CD14-positive monocyte (primary cell): ENCODE data around the gene BCKDHA. TPM values are rescaled to one million over a fixed set of nuclear protein-coding genes. Genes with fewer than 3 reads are reported as not detected.
"Not testable (repeated sequence)": the region's sequence is repeated elsewhere in the genome, so short reads cannot be mapped to it uniquely, and the experiment has no call there.

ENCODE experiments used
- DNase-seq, 3 donors: peaks; one replicate each; pipeline ENCODE4 v3.0.0-alpha.2; 2011 to 2022
- H2AFZ ChIP-seq: 2 replicates; pipeline ENCODE4 v1.6.0; 2012; ENCODE audit warnings: mild to moderate bottlenecking, low read depth, low read length, inconsistent platforms; ENCODE audit not compliant: insufficient read depth, poor library complexity, severe bottlenecking
- H3K27ac ChIP-seq, 2 donors: 1 replicate in 1 of 2; 2 replicates in 1 of 2; pipeline ENCODE4 v1.5.1; 2012 to 2013; ENCODE audit warnings: low read length in 2 of 2, control low read depth in 1 of 2, inconsistent platforms in 1 of 2, low read depth in 1 of 2, mild to moderate bottlenecking in 1 of 2
- H3K27me3 ChIP-seq, 2 donors: one replicate each; pipeline versions ENCODE4 v1.6.0 to v1.6.1; 2011 to 2013; ENCODE audit warnings: low read length in 2 of 2; ENCODE audit not compliant: control insufficient read depth in 2 of 2, insufficient read depth in 2 of 2
- H3K36me3 ChIP-seq, 2 donors: replicated peaks in 1 of 2; 1 replicate in 1 of 2; 2 replicates in 1 of 2; pipeline versions ENCODE4 v1.5.1 to v1.6.1; 2012 to 2013; ENCODE audit warnings: low read length in 2 of 2, control low read depth in 1 of 2, inconsistent platforms in 1 of 2, mild to moderate bottlenecking in 1 of 2; ENCODE audit not compliant: insufficient read depth in 2 of 2, control insufficient read depth in 1 of 2
- H3K4me1 ChIP-seq, 2 donors: 1 replicate in 1 of 2; 2 replicates in 1 of 2; pipeline versions ENCODE4 v1.5.1 to v1.6.1; 2012 to 2013; ENCODE audit warnings: low read length in 2 of 2, control low read depth in 1 of 2, inconsistent platforms in 1 of 2, mild to moderate bottlenecking in 1 of 2, moderate library complexity in 1 of 2; ENCODE audit not compliant: insufficient read depth in 2 of 2, control insufficient read depth in 1 of 2
- H3K4me2 ChIP-seq: replicated peaks from 2 replicates; pipeline ENCODE3; 2012; ENCODE audit warnings: low read length, moderate library complexity, mild to moderate bottlenecking; ENCODE audit not compliant: poor library complexity, severe bottlenecking; ENCODE audit errors: extremely low read depth
- H3K4me3 ChIP-seq, 3 experiments: fragments of 200-600 bp in 1 of 3; sonication (generic) in 1 of 3; replicated peaks in 1 of 3; 1 replicate in 2 of 3; 2 replicates in 1 of 3; pipeline ENCODE4 v1.5.1; 2011 to 2013; ENCODE audit warnings: low read length in 3 of 3, mild to moderate bottlenecking in 3 of 3, control low read depth in 2 of 3, low read depth in 2 of 3, inconsistent platforms in 1 of 3, moderate library complexity in 1 of 3
- H3K79me2 ChIP-seq: 2 replicates; pipeline ENCODE4 v1.6.0; 2012; ENCODE audit warnings: mild to moderate bottlenecking, control low read depth, inconsistent platforms, low read length, moderate library complexity; ENCODE audit not compliant: insufficient read depth
- H3K9ac ChIP-seq: 2 replicates; pipeline ENCODE4 v1.6.0; 2017; ENCODE audit warnings: low read length, mild to moderate bottlenecking; ENCODE audit not compliant: insufficient read depth, poor library complexity, severe bottlenecking
- H3K9me3 ChIP-seq, 2 donors: replicated peaks in 1 of 2; 1 replicate in 1 of 2; 2 replicates in 1 of 2; pipeline versions ENCODE4 v1.5.1 to v1.6.1; 2012 to 2013; ENCODE audit warnings: low read length in 2 of 2, control low read depth in 1 of 2; ENCODE audit not compliant: control insufficient read depth in 1 of 2, insufficient read depth in 1 of 2
- H4K20me1 ChIP-seq: 2 replicates; pipeline ENCODE4 v1.6.0; 2012; ENCODE audit warnings: mild to moderate bottlenecking, low read length, control low read depth, moderate library complexity; ENCODE audit not compliant: insufficient read depth
- H3K27ac Mint-ChIP-seq, 7 donors: one replicate each; pipeline ENCODE4 v1.8.0; 2020; ENCODE audit warnings: mild to moderate bottlenecking in 7 of 7, mixed read lengths in 7 of 7, moderate library complexity in 6 of 7, inconsistent platforms in 2 of 7
- H3K27me3 Mint-ChIP-seq, 3 donors: one replicate each; pipeline ENCODE4 v1.8.0; 2021 to 2022; ENCODE audit warnings: low read depth in 3 of 3, mild to moderate bottlenecking in 3 of 3, mixed read lengths in 3 of 3, moderate library complexity in 3 of 3, inconsistent platforms in 1 of 3
- H3K36me3 Mint-ChIP-seq, 2 donors: one replicate each; pipeline ENCODE4 v1.8.0; 2020; ENCODE audit warnings: mixed read lengths in 2 of 2, inconsistent platforms in 1 of 2, mild to moderate bottlenecking in 1 of 2
- H3K4me1 Mint-ChIP-seq: one replicate; pipeline ENCODE4 v1.8.0; 2020; ENCODE audit warnings: mild to moderate bottlenecking, mixed read lengths
- H3K4me3 Mint-ChIP-seq, 2 donors: one replicate each; pipeline ENCODE4 v1.8.0; 2020; ENCODE audit warnings: mild to moderate bottlenecking in 2 of 2, mixed read lengths in 2 of 2, moderate library complexity in 1 of 2
- H3K9me3 Mint-ChIP-seq, 7 donors: one replicate each; pipeline ENCODE4 v1.8.0; 2020 to 2022; ENCODE audit warnings: mixed read lengths in 7 of 7, mild to moderate bottlenecking in 6 of 7, moderate library complexity in 6 of 7, inconsistent platforms in 2 of 7
- CTCF ChIP-seq: fragments of 200-600 bp; IDR thresholded peaks from one replicate; pipeline ENCODE4 v1.8.0; 2022; ENCODE audit warnings: antibody characterized with exemption, mild to moderate bottlenecking
- WGBS: methylation state at CpG from one replicate; pipeline ENCODE4 v1.1.5; 2013; ENCODE audit warnings: missing lambda C conversion rate; ENCODE audit not compliant: insufficient coverage; 5-methylcytosine and 5-hydroxymethylcytosine counted together
- intact Hi-C, 2 donors: fragments of 100-400 bp; cut with micrococcal nuclease; formaldehyde crosslinking; loops; one replicate each; pipeline versions ENCODE4 v1.15.0 to v1.15.1; 2023
- polyA plus RNA-seq, 3 donors: library from polyadenylated mRNA; depleted of rRNA in 1 of 3; unstranded in 2 of 3; stranded (reverse) in 1 of 3; fragments of 300-500 nt in 2 of 3; fragments of >200 nt in 1 of 3; fragmentation: Illumina TruSeq in 2 of 3; gene quantifications; 1 replicate in 2 of 3; 2 replicates in 1 of 3; pipeline ENCODE4 v1.2.3, GENCODE V29; 2012 to 2021

The BCKDHA gene
- polyA plus RNA-seq, 3 donors: 52.4 to 90.1 (median 87.6) TPM

- Mint-ChIP-seq H3K4me3 (peak overlapping the region; percentile 92 to 94), H3K36me3 (peaks cover 5 to 21% of the 10 kb centered on the region in 2 donors), H3K27ac (peak overlapping the region in 6 of 7 donors; percentile 67 to 93 (median 80)), H3K4me1 (peaks cover 48% of the 10 kb centered on the region), H3K9me3 (peaks cover 0 to 2% (median 0%) of the 10 kb centered on the region in 7 donors), H3K27me3 (peaks cover 0 to 2% (median 0%) of the 10 kb centered on the region in 3 donors)
- intact Hi-C loops: loop anchor here in 1 of 2 donors (10.0 kb wide), 1 partner anchor 48 kb away; the partner anchor contains the start of gene B3GNT8
- WGBS: 78% methylated on average over 8 of the region's 8 CpGs
- TF ChIP-seq CTCF: no peak
- no peaks in the 10 kb centered on the region for H3K27me3 ChIP-seq
- DNase-seq: no peak
- peak overlapping the region; percentile 79 for H3K9ac ChIP-seq
- peak overlapping the region; percentile 94 for H2AFZ ChIP-seq
- H3K27ac ChIP-seq: peak overlapping the region in 1 of 2 donors; percentile 78
- peak overlapping the region; percentile 88 for H3K4me2 ChIP-seq
- no peaks in the 10 kb centered on the region for H4K20me1 ChIP-seq
- H3K36me3 ChIP-seq: peaks cover 3 to 6% of the 10 kb centered on the region in 2 donors
- peaks cover 28% of the 10 kb centered on the region for H3K79me2 ChIP-seq
- no peaks in the 10 kb centered on the region for H3K9me3 ChIP-seq
- peak overlapping the region; percentile 71 to 92 (median 83) for H3K4me3 ChIP-seq
- peaks cover 49 to 53% of the 10 kb centered on the region in 2 donors for H3K4me1 ChIP-seq
Measured at GRCh38 chr19:41376998-41377365, 20.6 kb upstream of the BCKDHA start.

GRCh38 chr19:41377977-41378709 is 19.5 kb upstream of the BCKDHA start:
- peak overlapping the region; percentile 22 for H3K4me2 ChIP-seq
- H3K9me3 Mint-ChIP-seq: peaks cover 0 to 2% (median 0%) of the 10 kb centered on the region in 7 donors
- H3K9me3 ChIP-seq: no peaks in the 10 kb centered on the region
- H3K27me3 ChIP-seq: no peaks in the 10 kb centered on the region
- no peaks in the 10 kb centered on the region for H4K20me1 ChIP-seq
- H3K79me2 ChIP-seq: peaks cover 17% of the 10 kb centered on the region
- intact Hi-C loops: loop anchor here in 1 of 2 donors (10.0 kb wide), 1 partner anchor 47 kb away; the partner anchor contains the start of gene B3GNT8
- H2AFZ ChIP-seq: no peak overlapping the region
- WGBS: 8% methylated on average over 6 of the region's 9 CpGs
- H3K4me1 Mint-ChIP-seq: peaks cover 46% of the 10 kb centered on the region
- H3K27me3 Mint-ChIP-seq: peaks cover 0 to 2% (median 0%) of the 10 kb centered on the region in 3 donors
- H3K4me1 ChIP-seq: peaks cover 49 to 53% of the 10 kb centered on the region in 2 donors
- peak overlapping the region in 1 of 2 donors; percentile 32 for H3K4me3 Mint-ChIP-seq
- peak in 1 of 3 donors; percentile 26 for DNase-seq
- peak overlapping the region in 1 of 3 experiments; percentile 35 for H3K4me3 ChIP-seq
- H3K36me3 Mint-ChIP-seq: peaks cover 10 to 29% of the 10 kb centered on the region in 2 donors
- H3K27ac Mint-ChIP-seq: peak overlapping the region in 4 of 7 donors; percentile 39 to 87 (median 78)
- TF ChIP-seq CTCF: peak; percentile 40
- H3K36me3 ChIP-seq: peaks cover 9 to 18% of the 10 kb centered on the region in 2 donors
- no peak overlapping the region for H3K9ac ChIP-seq
- peak overlapping the region; percentile 6 to 15 for H3K27ac ChIP-seq

- H3K9me3 ChIP-seq, H3K4me3 ChIP-seq, H3K27me3 Mint-ChIP-seq, H3K27me3 ChIP-seq, H3K27ac ChIP-seq, H3K9me3 Mint-ChIP-seq, DNase-seq, intact Hi-C loops, H3K4me2 ChIP-seq, H3K4me3 Mint-ChIP-seq, H3K9ac ChIP-seq, H4K20me1 ChIP-seq, H2AFZ ChIP-seq: not testable (repeated sequence)
- Histone ChIP-seq H3K4me1 (peaks cover 41 to 45% of the 10 kb centered on the region in 2 donors), H3K79me2 (peaks cover 13% of the 10 kb centered on the region), H3K36me3 (peaks cover 27 to 49% of the 10 kb centered on the region in 2 donors)
- Mint-ChIP-seq H3K4me1 (peaks cover 39% of the 10 kb centered on the region), H3K27ac (peak overlapping the region in 1 of 7 donors; percentile 54), H3K36me3 (peaks cover 30 to 61% of the 10 kb centered on the region in 2 donors)
- 97% methylated on average over 5 of the region's 8 CpGs for WGBS
Measured at GRCh38 chr19:41381536-41381935, 16.1 kb upstream of the BCKDHA start.
